ENCODE data around the gene DDX42.
A peak's percentile ranks its signal among the peaks of the same experiment; 100 is the strongest.

Gene DDX42

GRCh38 chr17:63774141-63774968, at the start of gene DDX42:
Gene DDX42 (plus strand): TSS chr17:63774170. CDS start chr17:63787050, 12,880 bp downstream.
- Histone ChIP-seq H3K36me3 (ENCODE audit: control insufficient read depth, low read depth, low read length) (peaks cover 24% of the 10 kb centered on the region), H3K4me1 (ENCODE audit: control insufficient read depth, low read depth, low read length) (peaks cover 8% of the 10 kb centered on the region), H3K27ac (ENCODE audit: low read length) (peak within 1 kb of the TSS; percentile 98), H3K9me3 (ENCODE audit: control insufficient read depth, low read depth, low read length) (no peaks in the 10 kb centered on the region), H3K27me3 (ENCODE audit: control insufficient read depth, insufficient read depth, low read length) (no peaks in the 10 kb centered on the region), H3K4me3 (ENCODE audit: low read length) (peak within 1 kb of the TSS; percentile 89), H3K9ac (ENCODE audit: low read length) (peak within 1 kb of the TSS; percentile 98)

GRCh38 chr17:63735691-63736090, 38.3 kb upstream of the DDX42 start:
- Histone ChIP-seq H3K4me3 (ENCODE audit: low read length) (no peak overlapping the region), H3K4me1 (ENCODE audit: control insufficient read depth, low read depth, low read length) (peaks cover 5% of the 10 kb centered on the region), H3K9me3 (ENCODE audit: control insufficient read depth, low read depth, low read length) (no peaks in the 10 kb centered on the region), H3K9ac (ENCODE audit: low read length) (no peak overlapping the region), H3K36me3 (ENCODE audit: control insufficient read depth, low read depth, low read length) (no peaks in the 10 kb centered on the region), H3K27ac (ENCODE audit: low read length) (no peak overlapping the region), H3K27me3 (ENCODE audit: control insufficient read depth, insufficient read depth, low read length) (no peaks in the 10 kb centered on the region)

GRCh38 chr17:63740464-63741142, 33.4 kb upstream of the DDX42 start:
- H3K36me3 ChIP-seq (ENCODE audit: control insufficient read depth, low read depth, low read length) = peaks cover 3% of the 10 kb centered on the region
- H3K9ac ChIP-seq (ENCODE audit: low read length) = peak overlapping the region; percentile 85
- no peaks in the 10 kb centered on the region for H3K9me3 ChIP-seq (ENCODE audit: control insufficient read depth, low read depth, low read length)
- H3K27ac ChIP-seq (ENCODE audit: low read length) = peak overlapping the region; percentile 3
- H3K4me3 ChIP-seq (ENCODE audit: low read length) = peak overlapping the region; percentile 65
- H3K27me3 ChIP-seq (ENCODE audit: control insufficient read depth, insufficient read depth, low read length) = no peaks in the 10 kb centered on the region
- peaks cover 7% of the 10 kb centered on the region for H3K4me1 ChIP-seq (ENCODE audit: control insufficient read depth, low read depth, low read length)

GRCh38 chr17:63741143-63741407, 32.9 kb upstream of the DDX42 start:
- no peaks in the 10 kb centered on the region for H3K27me3 ChIP-seq (ENCODE audit: control insufficient read depth, insufficient read depth, low read length)
- no peaks in the 10 kb centered on the region for H3K9me3 ChIP-seq (ENCODE audit: control insufficient read depth, low read depth, low read length)
- peaks cover 7% of the 10 kb centered on the region for H3K4me1 ChIP-seq (ENCODE audit: control insufficient read depth, low read depth, low read length)
- H3K36me3 ChIP-seq (ENCODE audit: control insufficient read depth, low read depth, low read length) = peaks cover 7% of the 10 kb centered on the region
- H3K4me3 ChIP-seq (ENCODE audit: low read length) = peak overlapping the region; percentile 65
- peak overlapping the region; percentile 85 for H3K9ac ChIP-seq (ENCODE audit: low read length)
- H3K27ac ChIP-seq (ENCODE audit: low read length) = peak overlapping the region; percentile 3

GRCh38 chr17:63741408-63742173, 32.4 kb upstream of the DDX42 start, which contains the start of gene STRADA:
Gene STRADA (minus strand): TSS chr17:63741799. CDS start chr17:63728369, 13,430 bp downstream.
- Histone ChIP-seq H3K9ac (ENCODE audit: low read length) (peak within 1 kb of the TSS; percentile 85), H3K4me3 (ENCODE audit: low read length) (peak within 1 kb of the TSS; percentile 65), H3K27me3 (ENCODE audit: control insufficient read depth, insufficient read depth, low read length) (no peaks in the 10 kb centered on the region), H3K9me3 (ENCODE audit: control insufficient read depth, low read depth, low read length) (no peaks in the 10 kb centered on the region), H3K27ac (ENCODE audit: low read length) (peak within 1 kb of the TSS; percentile 83), H3K4me1 (ENCODE audit: control insufficient read depth, low read depth, low read length) (peaks cover 7% of the 10 kb centered on the region), H3K36me3 (ENCODE audit: control insufficient read depth, low read depth, low read length) (peaks cover 10% of the 10 kb centered on the region)

GRCh38 chr17:63751806-63752205, 22.2 kb upstream of the DDX42 start:
- Histone ChIP-seq H3K4me1 (ENCODE audit: control insufficient read depth, low read depth, low read length) (no peaks in the 10 kb centered on the region), H3K27me3 (ENCODE audit: control insufficient read depth, insufficient read depth, low read length) (no peaks in the 10 kb centered on the region), H3K4me3 (ENCODE audit: low read length) (no peak overlapping the region), H3K9ac (ENCODE audit: low read length) (no peak overlapping the region), H3K9me3 (ENCODE audit: control insufficient read depth, low read depth, low read length) (no peaks in the 10 kb centered on the region), H3K27ac (ENCODE audit: low read length) (no peak overlapping the region), H3K36me3 (ENCODE audit: control insufficient read depth, low read depth, low read length) (peaks cover 63% of the 10 kb centered on the region)

- Histone ChIP-seq H3K36me3 (ENCODE audit: control insufficient read depth, low read depth, low read length) (peaks cover 65% of the 10 kb centered on the region), H3K4me1 (ENCODE audit: control insufficient read depth, low read depth, low read length) (no peaks in the 10 kb centered on the region), H3K27me3 (ENCODE audit: control insufficient read depth, insufficient read depth, low read length) (no peaks in the 10 kb centered on the region), H3K27ac (ENCODE audit: low read length) (no peak overlapping the region), H3K9ac (ENCODE audit: low read length) (no peak overlapping the region), H3K4me3 (ENCODE audit: low read length) (no peak overlapping the region), H3K9me3 (ENCODE audit: control insufficient read depth, low read depth, low read length) (no peaks in the 10 kb centered on the region)
Measured at GRCh38 chr17:63752707-63753106, 21.3 kb upstream of the DDX42 start.

GRCh38 chr17:63753215-63753614, 20.8 kb upstream of the DDX42 start:
- Histone ChIP-seq H3K4me1 (ENCODE audit: control insufficient read depth, low read depth, low read length) (no peaks in the 10 kb centered on the region), H3K36me3 (ENCODE audit: control insufficient read depth, low read depth, low read length) (peaks cover 70% of the 10 kb centered on the region), H3K9me3 (ENCODE audit: control insufficient read depth, low read depth, low read length) (no peaks in the 10 kb centered on the region), H3K27ac (ENCODE audit: low read length) (no peak overlapping the region), H3K4me3 (ENCODE audit: low read length) (no peak overlapping the region), H3K27me3 (ENCODE audit: control insufficient read depth, insufficient read depth, low read length) (no peaks in the 10 kb centered on the region), H3K9ac (ENCODE audit: low read length) (no peak overlapping the region)

GRCh38 chr17:63754046-63754445, 19.9 kb upstream of the DDX42 start:
- H3K27ac ChIP-seq (ENCODE audit: low read length) = no peak overlapping the region
- no peaks in the 10 kb centered on the region for H3K27me3 ChIP-seq (ENCODE audit: control insufficient read depth, insufficient read depth, low read length)
- no peaks in the 10 kb centered on the region for H3K4me1 ChIP-seq (ENCODE audit: control insufficient read depth, low read depth, low read length)
- H3K4me3 ChIP-seq (ENCODE audit: low read length) = no peak overlapping the region
- H3K36me3 ChIP-seq (ENCODE audit: control insufficient read depth, low read depth, low read length) = peaks cover 74% of the 10 kb centered on the region
- H3K9me3 ChIP-seq (ENCODE audit: control insufficient read depth, low read depth, low read length) = no peaks in the 10 kb centered on the region
- H3K9ac ChIP-seq (ENCODE audit: low read length) = no peak overlapping the region

- Histone ChIP-seq H3K4me3 (ENCODE audit: low read length) (no peak overlapping the region), H3K9ac (ENCODE audit: low read length) (no peak overlapping the region), H3K27ac (ENCODE audit: low read length) (no peak overlapping the region), H3K27me3 (ENCODE audit: control insufficient read depth, insufficient read depth, low read length) (no peaks in the 10 kb centered on the region), H3K36me3 (ENCODE audit: control insufficient read depth, low read depth, low read length) (peaks cover 74% of the 10 kb centered on the region), H3K4me1 (ENCODE audit: control insufficient read depth, low read depth, low read length) (no peaks in the 10 kb centered on the region), H3K9me3 (ENCODE audit: control insufficient read depth, low read depth, low read length) (no peaks in the 10 kb centered on the region)
Measured at GRCh38 chr17:63758428-63758827, 15.5 kb upstream of the DDX42 start.

GRCh38 chr17:63760771-63761539, 13.0 kb upstream of the DDX42 start:
- Histone ChIP-seq H3K9me3 (ENCODE audit: control insufficient read depth, low read depth, low read length) (no peaks in the 10 kb centered on the region), H3K4me1 (ENCODE audit: control insufficient read depth, low read depth, low read length) (no peaks in the 10 kb centered on the region), H3K9ac (ENCODE audit: low read length) (no peak overlapping the region), H3K36me3 (ENCODE audit: control insufficient read depth, low read depth, low read length) (peaks cover 77% of the 10 kb centered on the region), H3K27ac (ENCODE audit: low read length) (no peak overlapping the region), H3K4me3 (ENCODE audit: low read length) (no peak overlapping the region), H3K27me3 (ENCODE audit: control insufficient read depth, insufficient read depth, low read length) (no peaks in the 10 kb centered on the region)

Measured in iPS-18a (cell line).